Measurements from ENCODE around the gene SLC22A15.

- TF ChIP-seq CTCF (IDR thresholded peaks at IDR 0.05) (no peak), POLR2A (IDR thresholded peaks at IDR 0.05) (no peak)
Measured at GRCh38 chr1:116091083-116091482, 114.8 kb downstream of the SLC22A15 start.

All from right lobe of liver (tissue), 4 donors.